Liver (tissue), 9 donors: ENCODE measurements around the gene ALDH8A1. TPM values are rescaled to one million over a fixed set of nuclear protein-coding genes. Genes with fewer than 3 reads are reported as not detected.

Experiments
- DNase-seq: peaks from one replicate; pipeline ENCODE4 v3.0.0-alpha.2; 2017; ENCODE audit warnings: low spot score
- H3K27ac ChIP-seq, 2 donors: one replicate each; pipeline ENCODE4 v1.7.0; 2013; ENCODE audit warnings: inconsistent platforms in 2 of 2, low read length in 2 of 2, control low read depth in 1 of 2, low read depth in 1 of 2, mild to moderate bottlenecking in 1 of 2
- H3K27me3 ChIP-seq, 4 donors: one replicate each; pipeline versions ENCODE4 v1.6.1 to v1.7.0; 2013; ENCODE audit warnings: low read length in 3 of 4, inconsistent platforms in 1 of 4, mild to moderate bottlenecking in 1 of 4, moderate library complexity in 1 of 4; ENCODE audit not compliant: control insufficient read depth in 4 of 4, insufficient read depth in 4 of 4
- H3K36me3 ChIP-seq, 4 donors: one replicate each; pipeline versions ENCODE4 v1.6.1 to v1.7.0; 2013; ENCODE audit warnings: low read length in 3 of 4, mild to moderate bottlenecking in 3 of 4, low read depth in 1 of 4, moderate library complexity in 1 of 4; ENCODE audit not compliant: control insufficient read depth in 4 of 4, insufficient read depth in 3 of 4
- H3K4me1 ChIP-seq, 4 donors: one replicate each; pipeline versions ENCODE4 v1.6.1 to v1.7.0; 2013; ENCODE audit warnings: low read length in 3 of 4, mild to moderate bottlenecking in 3 of 4, moderate library complexity in 1 of 4; ENCODE audit not compliant: control insufficient read depth in 4 of 4, insufficient read depth in 4 of 4
- H3K4me3 ChIP-seq, 3 donors: one replicate each; pipeline versions ENCODE4 v1.6.1 to v1.7.0; 2013; ENCODE audit warnings: low read length in 3 of 3, control low read depth in 1 of 3, low read depth in 1 of 3, mild to moderate bottlenecking in 1 of 3
- H3K9ac ChIP-seq, 2 donors: one replicate each; pipeline ENCODE4 v1.7.0; 2013; ENCODE audit warnings: low read length in 2 of 2, mild to moderate bottlenecking in 2 of 2, moderate library complexity in 2 of 2, control low read depth in 1 of 2, low read depth in 1 of 2
- H3K9me3 ChIP-seq, 4 donors: one replicate each; pipeline versions ENCODE4 v1.6.1 to v1.7.0; 2013; ENCODE audit warnings: low read length in 3 of 4; ENCODE audit not compliant: control insufficient read depth in 4 of 4
- CTCF ChIP-seq: fragments of 150-350 bp; IDR thresholded peaks from 2 replicates; pipeline ENCODE4 v1.5.1; 2017; ENCODE audit warnings: improper control_type of control experiment, low read depth, low read length; ENCODE audit not compliant: missing input control
- EGR1 ChIP-seq, 2 donors: IDR thresholded peaks; 2 replicates each; pipeline ENCODE4 v1.6.1; 2016 to 2018; ENCODE audit warnings: antibody characterized with exemption in 2 of 2, low read depth in 2 of 2
- FOXA1 ChIP-seq: IDR thresholded peaks from 2 replicates; pipeline ENCODE4 v1.6.1; 2016; ENCODE audit warnings: antibody characterized with exemption
- FOXA2 ChIP-seq: IDR thresholded peaks from 2 replicates; pipeline ENCODE4 v1.6.1; 2016; ENCODE audit warnings: antibody characterized with exemption
- GABPA ChIP-seq, 2 donors: IDR thresholded peaks in 1 of 2; conservative IDR thresholded peaks in 1 of 2; 2 replicates each; pipeline ENCODE4 v1.6.1; 2016; ENCODE audit warnings: antibody characterized with exemption in 2 of 2, mild to moderate bottlenecking in 1 of 2, moderate library complexity in 1 of 2
- HNF4A ChIP-seq, 2 donors: conservative IDR thresholded peaks; 2 replicates each; pipeline ENCODE4 v1.6.1; 2016; ENCODE audit warnings: antibody characterized with exemption in 2 of 2, mild to moderate bottlenecking in 2 of 2
- HNF4G ChIP-seq: IDR thresholded peaks from 2 replicates; pipeline ENCODE4 v1.6.1; 2016; ENCODE audit warnings: antibody characterized with exemption
- JUND ChIP-seq, 2 donors: IDR thresholded peaks; 2 replicates each; pipeline ENCODE4 v1.6.1; 2016; ENCODE audit warnings: antibody characterized with exemption in 2 of 2
- NR2F2 ChIP-seq: IDR thresholded peaks from 2 replicates; pipeline ENCODE4 v1.6.1; 2016; ENCODE audit warnings: antibody characterized with exemption
- RAD21 ChIP-seq, 2 donors: IDR thresholded peaks; 2 replicates each; pipeline ENCODE4 v1.6.1; 2016; ENCODE audit warnings: antibody characterized with exemption in 2 of 2, mild to moderate bottlenecking in 2 of 2
- REST ChIP-seq: IDR thresholded peaks from 2 replicates; pipeline ENCODE4 v1.6.1; 2016; ENCODE audit warnings: antibody characterized with exemption, mild to moderate bottlenecking
- SP1 ChIP-seq: IDR thresholded peaks from 2 replicates; pipeline ENCODE4 v1.6.1; 2018; ENCODE audit warnings: antibody characterized with exemption, mild to moderate bottlenecking
- TAF1 ChIP-seq: conservative IDR thresholded peaks from 2 replicates; pipeline ENCODE4 v1.6.1; 2016; ENCODE audit warnings: antibody characterized with exemption, mild to moderate bottlenecking
- YY1 ChIP-seq: IDR thresholded peaks from 2 replicates; pipeline ENCODE4 v1.6.1; 2016; ENCODE audit warnings: antibody characterized with exemption, mild to moderate bottlenecking
- WGBS: extraction: QIAGEN DNeasy Blood & Tissue Kit; methylation state at CpG from one replicate; pipeline ENCODE4 v1.1.7; 2013; 5-methylcytosine and 5-hydroxymethylcytosine counted together
- polyA plus RNA-seq, 2 donors: library from polyadenylated mRNA; stranded (reverse) in 1 of 2; unstranded in 1 of 2; fragments of 200-250 nt in 1 of 2; fragments of >200 nt in 1 of 2; fragmentation: Nextera tagmentation in 1 of 2; extraction: Ambion mirVana in 1 of 2; gene quantifications; one replicate each; pipeline versions ENCODE4 v1.2.1 to v1.2.3, GENCODE V29; 2013 to 2015
- total RNA-seq, 2 donors: library from RNA; depleted of rRNA; stranded (reverse); fragments of >200 nt; gene quantifications; one replicate each; pipeline ENCODE4 v1.2.3, GENCODE V29; 2014
- TF ChIP-seq, protein P1 (sequence below): IDR thresholded peaks from 2 replicates; pipeline ENCODE4 v1.6.1; 2016; ENCODE audit warnings: antibody characterized with exemption
- TF ChIP-seq, protein P2 (sequence below): IDR thresholded peaks from 2 replicates; pipeline ENCODE4 v1.6.1; 2016; ENCODE audit warnings: antibody characterized with exemption
- donor health status: healthy.
- donor health status: healthy.
- donor health status: healthy.
- donor health status: healthy.
- donor health status: healthy.

Gene ALDH8A1
- total and polyA plus RNA-seq, 4 donors, result 73.0 to 255 (median 107) TPM

- Histone ChIP-seq H3K9ac (no peak overlapping the region), H3K36me3 (peaks cover 4 to 25% (median 12%) of the 10 kb centered on the region in 4 donors), H3K4me3 (no peak overlapping the region), H3K27ac (no peak overlapping the region), H3K9me3 (no peaks in the 10 kb centered on the region), H3K4me1 (no peaks in the 10 kb centered on the region), H3K27me3 (no peaks in the 10 kb centered on the region)
- TF ChIP-seq FOXA2, result no peak
- TF ChIP-seq YY1, result no peak
- TF ChIP-seq REST, result no peak
- WGBS, result 96% methylated on average over 3 of the region's 3 CpGs
- DNase-seq, result no peak
These were observed 11.5 kb upstream of the ALDH8A1 start for GRCh38 chr6:134961366-134961765.

DNA sequence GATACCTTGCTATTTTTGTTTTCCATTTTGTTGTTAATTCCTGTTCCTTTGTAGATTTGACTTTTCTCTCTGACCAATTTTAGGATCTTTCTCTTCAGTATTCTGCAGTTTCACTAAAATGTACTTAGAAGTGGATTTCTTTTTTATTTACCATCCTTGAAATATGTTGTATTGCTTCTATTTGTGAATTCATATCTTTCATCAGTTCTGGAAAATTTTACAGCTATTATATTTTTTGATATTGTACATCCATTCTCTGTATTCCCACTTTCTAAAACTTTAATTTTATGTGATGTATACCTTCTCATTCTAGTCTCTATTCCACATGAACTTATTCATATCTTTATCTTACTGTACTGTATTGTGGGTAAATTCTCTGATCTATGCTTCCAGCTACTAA is 9.7 kb upstream of the ALDH8A1 start:
- no peak overlapping the region for H3K4me3 ChIP-seq
- no peak overlapping the region for H3K27ac ChIP-seq
- no peak overlapping the region for H3K9ac ChIP-seq
- no peaks in the 10 kb centered on the region for H3K27me3 ChIP-seq
- no peaks in the 10 kb centered on the region for H3K9me3 ChIP-seq
- DNase-seq, result no peak
- peaks cover 4 to 12% (median 8%) of the 10 kb centered on the region in 4 donors for H3K36me3 ChIP-seq
- peaks cover 0 to under 1% (median 0%) of the 10 kb centered on the region in 4 donors for H3K4me1 ChIP-seq
- no peak for TF ChIP-seq FOXA2
- TF ChIP-seq NR2F2, result no peak
- TF ChIP-seq FOXA1, result no peak
- TF ChIP-seq GABPA (IDR thresholded peaks at IDR 0.05 in 1 of 2, conservative IDR thresholded peaks at IDR 0.05 in 1 of 2), result no peak
- TF ChIP-seq JUND (IDR thresholded peaks at IDR 0.05), result no peak
- no peak for TF ChIP-seq RAD21 (IDR thresholded peaks at IDR 0.05)
- TF ChIP-seq YY1, result no peak
- TF ChIP-seq HNF4A (conservative IDR thresholded peaks at IDR 0.05), result no peak
- TF ChIP-seq HNF4G, result no peak
- TF ChIP-seq EGR1 (IDR thresholded peaks at IDR 0.05; ENCODE audit: low read depth in 2 of 2), result no peak
- TF ChIP-seq CTCF, result no peak
- TF ChIP-seq, protein P1, sequence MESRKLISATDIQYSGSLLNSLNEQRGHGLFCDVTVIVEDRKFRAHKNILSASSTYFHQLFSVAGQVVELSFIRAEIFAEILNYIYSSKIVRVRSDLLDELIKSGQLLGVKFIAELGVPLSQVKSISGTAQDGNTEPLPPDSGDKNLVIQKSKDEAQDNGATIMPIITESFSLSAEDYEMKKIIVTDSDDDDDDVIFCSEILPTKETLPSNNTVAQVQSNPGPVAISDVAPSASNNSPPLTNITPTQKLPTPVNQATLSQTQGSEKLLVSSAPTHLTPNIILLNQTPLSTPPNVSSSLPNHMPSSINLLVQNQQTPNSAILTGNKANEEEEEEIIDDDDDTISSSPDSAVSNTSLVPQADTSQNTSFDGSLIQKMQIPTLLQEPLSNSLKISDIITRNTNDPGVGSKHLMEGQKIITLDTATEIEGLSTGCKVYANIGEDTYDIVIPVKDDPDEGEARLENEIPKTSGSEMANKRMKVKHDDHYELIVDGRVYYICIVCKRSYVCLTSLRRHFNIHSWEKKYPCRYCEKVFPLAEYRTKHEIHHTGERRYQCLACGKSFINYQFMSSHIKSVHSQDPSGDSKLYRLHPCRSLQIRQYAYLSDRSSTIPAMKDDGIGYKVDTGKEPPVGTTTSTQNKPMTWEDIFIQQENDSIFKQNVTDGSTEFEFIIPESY, result no peak
- no peak for TF ChIP-seq REST
- no peak for TF ChIP-seq TAF1
- TF ChIP-seq, protein P2, sequence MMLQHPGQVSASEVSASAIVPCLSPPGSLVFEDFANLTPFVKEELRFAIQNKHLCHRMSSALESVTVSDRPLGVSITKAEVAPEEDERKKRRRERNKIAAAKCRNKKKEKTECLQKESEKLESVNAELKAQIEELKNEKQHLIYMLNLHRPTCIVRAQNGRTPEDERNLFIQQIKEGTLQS, result no peak
- no peak for TF ChIP-seq SP1
